Limb (tissue), 2 donors: ENCODE data around the gene PDCD2L.
A peak's percentile ranks its signal among the peaks of the same experiment; 100 is the strongest.
"Not testable (repeated sequence)": the region's sequence is repeated elsewhere in the genome, so short reads cannot be mapped to it uniquely, and the experiment has no call there.

Experiments used
- DNase-seq, 2 donors: peaks; one replicate each; pipeline ENCODE4 v3.0.0-alpha.2; 2016; ENCODE audit errors: extremely low spot score in 2 of 2

PDCD2L gene, protein sequence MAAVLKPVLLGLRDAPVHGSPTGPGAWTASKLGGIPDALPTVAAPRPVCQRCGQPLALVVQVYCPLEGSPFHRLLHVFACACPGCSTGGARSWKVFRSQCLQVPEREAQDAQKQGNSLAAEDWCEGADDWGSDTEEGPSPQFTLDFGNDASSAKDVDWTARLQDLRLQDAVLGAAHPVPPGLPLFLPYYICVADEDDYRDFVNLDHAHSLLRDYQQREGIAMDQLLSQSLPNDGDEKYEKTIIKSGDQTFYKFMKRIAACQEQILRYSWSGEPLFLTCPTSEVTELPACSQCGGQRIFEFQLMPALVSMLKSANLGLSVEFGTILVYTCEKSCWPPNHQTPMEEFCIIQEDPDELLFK

DNA sequence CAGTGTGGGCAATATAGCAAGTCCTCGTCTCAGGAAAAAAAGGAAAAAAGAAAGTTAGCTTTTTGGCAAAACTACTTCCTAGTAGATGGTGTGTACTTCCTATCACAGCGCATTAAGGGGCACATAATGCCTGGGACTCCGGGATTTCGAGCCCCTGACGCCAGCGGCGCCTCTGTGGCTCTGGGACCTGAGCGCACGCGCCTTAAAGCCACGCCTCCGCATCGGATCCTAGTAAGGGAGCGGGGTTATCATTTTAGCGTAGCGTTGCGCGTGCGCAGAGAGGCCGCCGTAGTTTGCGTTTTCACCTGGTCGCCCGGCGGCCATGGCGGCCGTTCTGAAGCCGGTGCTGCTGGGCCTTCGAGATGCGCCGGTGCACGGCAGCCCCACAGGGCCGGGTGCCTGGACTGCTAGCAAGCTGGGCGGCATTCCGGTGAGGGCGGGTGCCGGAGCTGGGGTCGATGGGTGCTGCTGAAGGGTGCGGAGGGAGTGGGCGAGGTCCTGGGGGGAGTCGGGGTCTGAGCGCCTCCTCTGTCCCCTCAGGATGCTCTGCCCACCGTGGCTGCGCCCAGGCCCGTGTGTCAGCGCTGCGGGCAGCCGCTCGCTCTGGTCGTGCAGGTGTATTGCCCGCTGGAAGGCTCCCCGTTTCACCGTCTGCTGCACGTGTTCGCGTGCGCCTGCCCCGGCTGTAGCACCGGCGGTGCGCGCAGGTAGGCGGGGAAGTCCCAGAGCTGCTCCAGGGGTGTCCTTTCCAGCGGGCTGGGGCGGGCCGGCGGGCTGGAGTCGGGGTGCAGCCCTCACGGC, at the start of gene PDCD2L:
TSS of gene PDCD2L (plus strand) at position 291 of the 801 bp plus-strand sequence. CDS start at position 323, 32 bp downstream.
- DNase-seq: peak; percentile 91

- no peak for DNase-seq
Observed at GRCh38 chr19:34355201-34355600, 49.0 kb upstream of the PDCD2L start.

DNA sequence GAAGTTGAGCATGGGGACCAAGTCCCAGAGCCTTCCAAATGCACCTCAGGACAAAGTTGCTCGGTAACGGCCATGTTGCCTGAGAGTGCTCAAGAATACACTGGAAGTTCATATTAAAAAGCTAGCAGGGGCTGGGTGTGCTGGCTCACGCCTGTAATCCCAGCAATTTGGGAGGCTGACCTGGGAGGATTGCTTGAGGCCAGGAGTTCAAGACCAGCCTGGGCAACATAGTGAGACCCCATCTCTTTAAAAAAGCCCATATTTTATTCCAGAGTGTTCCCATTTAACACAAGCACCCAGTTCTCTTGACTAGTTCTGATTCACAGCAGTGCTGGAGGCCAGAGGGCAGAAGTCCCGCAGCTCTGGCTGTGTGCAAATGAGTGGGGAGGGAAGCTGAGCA, 47.3 kb upstream of the PDCD2L start:
- DNase-seq: no peak

DNA sequence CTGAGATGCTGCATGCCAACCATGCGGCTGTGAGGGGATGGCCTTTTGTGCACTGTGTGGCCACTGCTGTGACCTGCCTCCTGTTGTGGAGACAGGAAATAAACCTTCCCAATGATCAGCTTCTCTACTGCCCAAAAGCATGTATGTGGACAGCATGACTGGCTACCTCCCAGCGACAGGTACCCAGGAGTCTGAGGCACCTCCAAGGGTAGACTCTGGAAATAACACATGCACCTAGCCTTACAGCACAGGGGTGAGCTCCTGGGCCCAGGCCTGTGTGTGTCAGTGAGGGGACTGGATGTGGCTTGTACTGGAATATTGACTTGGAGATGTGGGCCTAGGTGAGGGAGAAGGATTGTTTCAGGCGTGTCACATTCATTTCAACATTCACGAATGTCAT, 46.8 kb upstream of the PDCD2L start:
- DNase-seq: no peak

GRCh38 chr19:34359140-34359953, 44.9 kb upstream of the PDCD2L start:
- peak; percentile 92 to 97 for DNase-seq

DNA sequence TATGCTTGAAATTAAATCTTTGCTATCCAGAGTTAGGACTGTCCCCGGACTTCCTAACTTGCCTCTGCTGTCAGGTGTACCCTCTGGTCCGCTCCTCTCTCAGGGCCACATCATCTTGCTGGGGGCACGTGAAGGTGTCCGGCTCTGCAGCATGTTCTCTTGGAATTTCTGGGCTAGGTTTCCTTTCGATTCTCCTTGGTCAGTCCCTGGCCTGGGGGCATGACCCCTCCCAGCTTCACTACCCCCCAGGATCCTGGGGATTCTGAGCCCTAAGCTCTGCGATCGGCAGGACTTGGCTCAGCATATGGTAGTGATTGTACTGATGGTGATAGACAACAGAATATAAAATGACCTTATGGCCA, 44.3 kb upstream of the PDCD2L start:
- DNase-seq: peak in 1 of 2 donors; percentile 32

DNA sequence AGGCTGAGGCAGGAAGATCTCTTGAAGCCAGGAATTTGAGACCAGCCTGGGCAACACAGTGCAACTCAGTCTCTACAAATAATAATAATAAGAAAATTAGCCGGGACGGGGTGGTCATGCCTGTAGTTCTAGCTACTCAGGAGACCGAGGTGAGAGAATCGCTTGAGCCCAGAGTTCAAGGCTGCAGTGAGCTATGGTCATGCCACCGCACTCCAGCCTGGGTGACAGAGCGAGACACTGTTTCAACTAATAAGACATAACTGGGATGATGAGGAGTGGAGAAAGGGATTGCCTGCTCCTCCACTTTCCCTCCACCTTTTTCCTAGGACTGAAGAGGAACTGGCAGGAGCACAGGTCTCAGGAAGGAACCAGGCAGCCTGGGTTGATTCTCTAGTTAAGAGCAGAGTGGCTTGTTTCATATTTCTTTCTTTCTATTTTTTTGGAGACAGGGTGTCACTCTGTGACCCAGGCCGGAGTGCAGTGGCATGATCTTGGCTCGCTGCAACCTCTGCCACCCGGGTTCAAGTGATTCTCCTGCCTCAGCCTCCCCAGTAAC, 43.8 kb upstream of the PDCD2L start:
- no peak for DNase-seq

- DNase-seq: no peak
Observed at GRCh38 chr19:34362679-34363069, 41.5 kb upstream of the PDCD2L start.

DNA sequence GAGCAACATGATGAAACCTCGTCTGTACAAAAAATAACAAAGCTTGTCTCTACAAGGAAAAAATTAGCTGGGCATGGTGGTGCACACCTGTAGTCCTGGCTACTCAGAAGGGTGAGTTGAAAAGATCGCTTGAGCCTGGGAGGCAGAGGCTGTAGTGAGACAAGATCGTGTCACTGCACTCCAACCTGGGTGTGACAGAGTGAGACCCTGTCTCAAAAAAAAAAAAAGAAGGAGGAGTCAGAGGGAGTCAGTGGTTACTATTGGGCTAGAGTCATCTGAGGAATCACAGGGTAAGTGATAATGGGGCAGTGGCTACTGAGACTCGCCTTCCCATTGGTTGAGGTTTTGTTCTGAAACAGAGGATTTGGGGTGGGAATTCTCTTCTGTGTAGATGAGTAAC, 41.1 kb upstream of the PDCD2L start:
- DNase-seq: no peak

GRCh38 chr19:34363930-34364329, 40.3 kb upstream of the PDCD2L start:
- no peak for DNase-seq

- DNase-seq: no peak
Observed at GRCh38 chr19:34364462-34364829, 39.8 kb upstream of the PDCD2L start.

- DNase-seq: peak; percentile 12 to 78
Observed at GRCh38 chr19:34364830-34365462, 39.3 kb upstream of the PDCD2L start, which contains the start of gene GPI. Gene GPI (plus strand): TSS chr19:34365196. CDS start chr19:34365267, 71 bp downstream.

DNA sequence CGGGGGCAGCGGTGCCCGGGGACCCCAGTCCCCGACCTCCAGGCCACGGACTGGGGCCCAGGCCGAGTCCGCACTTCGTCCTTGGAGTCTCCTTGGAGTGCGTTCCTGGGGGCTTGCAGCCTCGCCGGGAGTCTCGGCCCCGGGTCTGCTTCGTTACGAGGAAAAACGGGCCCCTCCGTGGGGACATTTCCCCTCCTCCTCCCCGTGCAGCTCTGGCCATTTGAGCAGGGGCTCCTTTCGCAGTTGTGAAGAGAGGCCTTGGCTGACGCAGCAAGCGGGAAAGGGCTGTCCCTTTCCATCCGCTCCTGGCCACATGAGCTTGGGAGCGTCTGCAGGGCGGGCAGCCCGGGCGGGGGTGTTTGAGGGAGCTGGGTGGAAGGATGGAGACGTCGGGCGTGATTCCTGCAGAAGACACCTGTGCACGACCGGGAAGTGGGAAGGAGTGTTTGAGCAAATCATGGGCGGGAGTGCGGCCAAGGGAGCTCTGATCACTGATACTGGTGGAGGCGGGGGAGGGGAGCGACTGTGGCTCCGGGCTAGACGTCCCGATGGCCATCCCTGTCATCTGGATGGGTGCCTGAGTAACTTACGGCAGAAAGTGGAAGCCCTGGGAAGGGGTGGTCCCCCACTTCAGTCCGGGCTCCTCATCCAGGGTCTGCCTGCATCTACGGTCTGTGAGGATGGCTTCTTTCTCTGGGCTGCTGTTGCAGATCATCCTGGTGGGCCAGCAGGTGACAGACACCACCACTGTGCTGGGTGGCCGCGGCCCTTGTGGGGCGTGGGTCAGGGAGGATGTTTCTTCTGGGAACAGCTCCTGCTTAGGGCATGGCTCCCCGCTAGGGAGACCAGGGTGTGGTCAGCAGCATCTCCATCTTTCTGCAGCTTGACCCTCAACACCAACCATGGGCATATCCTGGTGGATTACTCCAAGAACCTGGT, 38.5 kb upstream of the PDCD2L start:
- DNase-seq: peak; percentile 24 to 61

DNA sequence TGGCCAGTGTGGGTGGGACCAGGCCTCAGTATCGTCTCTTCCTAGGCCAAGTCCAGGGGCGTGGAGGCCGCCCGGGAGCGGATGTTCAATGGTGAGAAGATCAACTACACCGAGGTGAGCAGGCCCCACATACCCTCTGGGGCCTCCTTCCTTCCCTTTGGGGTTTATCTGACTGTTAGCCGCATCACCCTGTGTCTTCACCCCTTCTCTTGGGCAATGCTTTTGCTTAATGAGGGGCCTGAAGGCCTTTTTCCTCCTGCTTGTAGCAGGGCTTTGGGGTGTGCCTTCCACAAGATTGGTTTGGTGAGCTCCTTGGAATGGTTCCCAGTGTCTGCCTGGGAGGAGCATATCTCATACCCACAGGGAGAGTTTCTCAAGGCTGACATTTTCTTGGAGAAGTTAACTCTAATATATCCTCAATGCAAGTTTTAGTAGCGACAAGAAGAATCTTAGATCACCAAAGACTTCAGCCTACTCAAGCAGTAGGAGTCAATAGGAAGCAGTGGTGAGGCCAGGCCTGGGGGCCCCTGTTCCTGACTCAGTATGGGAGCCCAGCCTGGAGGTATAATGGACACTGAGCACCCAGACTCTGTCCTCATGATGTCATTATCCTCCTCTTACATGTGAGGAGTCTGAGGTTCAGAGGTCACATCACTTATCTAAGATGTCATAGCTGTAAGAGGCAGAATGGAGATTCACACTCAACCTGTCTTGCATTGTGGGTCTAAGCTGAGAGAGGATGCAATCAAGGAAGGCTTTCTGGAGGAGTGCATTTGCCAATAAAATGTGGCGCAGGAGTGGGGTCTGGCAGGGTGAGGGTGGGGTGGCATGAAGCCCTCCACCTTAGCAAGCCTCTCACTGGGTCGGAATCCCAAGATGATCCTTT, 37.2 kb upstream of the PDCD2L start:
- DNase-seq: no peak

DNA sequence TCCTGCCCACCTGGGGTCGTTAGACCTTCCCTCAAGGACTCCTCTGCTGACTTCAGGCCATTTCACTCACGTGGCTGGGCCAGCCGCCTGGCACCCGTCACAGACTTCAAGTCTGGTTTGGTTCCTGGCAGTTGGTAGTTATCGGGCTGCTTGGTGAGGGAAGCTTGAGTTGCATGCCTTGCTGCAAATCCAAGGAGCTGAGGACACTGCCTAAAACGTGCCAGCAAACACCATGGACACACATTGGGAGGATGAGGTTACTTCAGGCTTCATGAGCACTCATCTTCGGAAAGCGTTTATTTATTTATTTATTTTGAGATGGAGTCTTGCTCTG, 36.6 kb upstream of the PDCD2L start:
- DNase-seq: no peak

DNA sequence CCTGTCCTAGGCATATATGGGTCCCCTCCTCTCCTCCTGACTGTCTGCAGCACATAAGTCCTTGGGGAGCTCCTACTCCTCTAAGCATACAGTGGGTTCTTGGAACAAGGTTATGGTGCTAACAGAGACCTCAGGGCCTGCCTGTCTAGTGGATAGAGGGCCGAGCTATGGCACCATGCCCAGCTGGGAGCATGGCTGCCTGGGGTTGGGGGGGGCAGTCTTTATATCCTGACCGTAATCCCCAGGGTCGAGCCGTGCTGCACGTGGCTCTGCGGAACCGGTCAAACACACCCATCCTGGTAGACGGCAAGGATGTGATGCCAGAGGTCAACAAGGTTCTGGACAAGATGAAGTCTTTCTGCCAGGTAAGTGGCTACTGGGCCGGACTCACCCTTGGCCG, 35.9 kb upstream of the PDCD2L start:
- no peak for DNase-seq

GRCh38 chr19:34369166-34369565, 35.0 kb upstream of the PDCD2L start:
- not testable (repeated sequence) for DNase-seq

DNA sequence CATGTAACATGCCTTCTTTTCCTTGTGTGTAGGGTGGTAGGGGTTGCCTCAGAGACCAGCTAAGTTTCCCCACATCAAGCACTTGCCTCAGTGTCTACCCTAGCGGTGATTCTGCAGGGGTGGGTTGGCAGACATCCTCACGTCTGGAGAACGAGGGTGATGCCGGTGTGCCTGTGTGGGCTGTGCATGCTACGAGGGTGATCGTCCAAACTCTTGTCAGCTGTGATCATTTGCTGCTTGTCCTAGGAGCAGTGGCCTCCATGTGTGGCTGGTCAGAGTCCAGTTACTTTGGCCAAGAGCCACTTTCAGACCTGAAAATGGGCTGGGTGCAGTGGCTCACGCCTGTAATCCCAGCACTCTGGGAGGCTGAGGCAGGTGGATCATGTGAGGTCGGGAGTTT, 34.1 kb upstream of the PDCD2L start:
- DNase-seq: no peak

- no peak for DNase-seq
Observed at GRCh38 chr19:34370983-34371382, 33.2 kb upstream of the PDCD2L start.
